H1 (cell line): ENCODE data around the gene RRM2. TPM values are rescaled to one million over a fixed set of nuclear protein-coding genes. Genes with fewer than 3 reads are reported as not detected.

Source experiments
- BACH1 ChIP-seq: IDR thresholded peaks from 2 replicates; pipeline ENCODE4 v1.6.1; 2012; ENCODE audit warnings: low read length, improper control_type of control experiment
- GABPA ChIP-seq: IDR thresholded peaks from 2 replicates; pipeline ENCODE4 v1.6.1; 2011; ENCODE audit warnings: mild to moderate bottlenecking, low read length, moderate library complexity, borderline replicate concordance; ENCODE audit not compliant: insufficient read depth
- KDM4A ChIP-seq: IDR thresholded peaks from one replicate; pipeline ENCODE4 v1.7.1; 2012; ENCODE audit warnings: low read depth, mild to moderate bottlenecking, moderate library complexity, low read length, inconsistent platforms; ENCODE audit not compliant: severe bottlenecking
- KDM5A ChIP-seq: fragments of 200-600 bp; IDR thresholded peaks from 2 replicates; pipeline ENCODE4 v1.7.1; 2012; ENCODE audit warnings: mild to moderate bottlenecking, low read length, inconsistent platforms, mixed read lengths
- SAP30 ChIP-seq: fragments of 300-600 bp; sonication (generic); IDR thresholded peaks from 2 replicates; pipeline ENCODE4 v1.7.1; 2012; ENCODE audit warnings: low read length, moderate library complexity, mild to moderate bottlenecking, inconsistent platforms; ENCODE audit not compliant: insufficient read depth, insufficient replicate concordance
- SIX5 ChIP-seq: IDR thresholded peaks from 2 replicates; pipeline ENCODE4 v1.6.1; 2011; ENCODE audit warnings: mild to moderate bottlenecking, low read depth, low read length
- TBP ChIP-seq: IDR thresholded peaks from 2 replicates; pipeline ENCODE4 v1.6.1; 2011; ENCODE audit warnings: low read depth, low read length, improper control_type of control experiment
- polyA plus RNA-seq, 7 experiments: library from polyadenylated mRNA; depleted of rRNA in 3 of 7; stranded (reverse) in 5 of 7; unstranded in 2 of 7; fragments of >200 nt in 5 of 7; fragments of 200-250 nt in 2 of 7; gene quantifications; 1 replicate in 5 of 7; 2 replicates in 1 of 7; 4 replicates in 1 of 7; pipeline versions ENCODE4 v1.2.1 to v1.2.3, GENCODE V29; 2011 to 2013; ENCODE audit warnings: missing spikeins in 2 of 7, mixed read lengths in 2 of 7
- total RNA-seq: library from RNA; stranded (reverse); fragmentation: NEBNext Ultra II Directional; extraction: Animal tissue kit (Norgen Biotek cat#: 25700); gene quantifications from 2 replicates; pipeline ENCODE4 v1.2.1, GENCODE V29; 2021

Gene RRM2
- total and polyA plus RNA-seq, 2 of the 8 experiments (the other 6 are each of a cell fraction or from before 2014, with no cell fraction given): 37.7 to 215 TPM

GRCh38 chr2:10122500-10123280 lies at the start of gene RRM2 (continued):
- TF ChIP-seq BACH1: 0 out of 2 replicates have a peak, but pooled peaks have one; percentile 3
- TF ChIP-seq GABPA: no peak
- TF ChIP-seq KDM4A: peak; percentile 69
- TF ChIP-seq KDM5A: 0 out of 2 replicates have a peak, but pooled peaks have one; percentile 42
- TF ChIP-seq SAP30: peak; percentile 82
- peak; percentile 95 for TF ChIP-seq TBP
- no peak for TF ChIP-seq SIX5
